Immature natural killer cell (primary cell): Measurements from ENCODE around the gene TTC12. TPM values are rescaled to one million over a fixed set of nuclear protein-coding genes. Genes with fewer than 3 reads are reported as not detected.

Experiments
- DNase-seq, 3 donors: peaks; one replicate each; pipeline ENCODE4 v3.0.0; 2022; ENCODE audit warnings: mixed read lengths in 1 of 3
- H3K27ac Mint-ChIP-seq, 6 donors: one replicate each; pipeline ENCODE4 v1.8.0; 2020; ENCODE audit warnings: mixed read lengths in 6 of 6, mild to moderate bottlenecking in 5 of 6, inconsistent platforms in 4 of 6, moderate library complexity in 3 of 6
- H3K27me3 Mint-ChIP-seq, 3 donors: one replicate each; pipeline ENCODE4 v1.8.0; 2020 to 2021; ENCODE audit warnings: low read depth in 3 of 3, mild to moderate bottlenecking in 3 of 3, mixed read lengths in 3 of 3, moderate library complexity in 3 of 3, inconsistent platforms in 1 of 3
- H3K36me3 Mint-ChIP-seq, 3 donors: one replicate each; pipeline ENCODE4 v1.8.0; 2020; ENCODE audit warnings: mixed read lengths in 3 of 3, inconsistent platforms in 2 of 3, mild to moderate bottlenecking in 2 of 3
- H3K4me1 Mint-ChIP-seq, 2 donors: one replicate each; pipeline ENCODE4 v1.8.0; 2020; ENCODE audit warnings: inconsistent platforms in 2 of 2, mild to moderate bottlenecking in 2 of 2, mixed read lengths in 2 of 2, moderate library complexity in 1 of 2
- H3K4me3 Mint-ChIP-seq, 5 donors: one replicate each; pipeline ENCODE4 v1.8.0; 2020; ENCODE audit warnings: mild to moderate bottlenecking in 5 of 5, mixed read lengths in 5 of 5, inconsistent platforms in 3 of 5, moderate library complexity in 3 of 5
- H3K9me3 Mint-ChIP-seq, 6 donors: one replicate each; pipeline ENCODE4 v1.8.0; 2020; ENCODE audit warnings: mild to moderate bottlenecking in 6 of 6, mixed read lengths in 6 of 6, inconsistent platforms in 4 of 6, moderate library complexity in 3 of 6
- polyA plus RNA-seq, 3 donors: library from polyadenylated mRNA; unstranded; fragments of 300-500 nt; fragmentation: Illumina TruSeq; gene quantifications; one replicate each; pipeline ENCODE4 v1.2.3, GENCODE V29; 2021

TTC12 gene
- polyA plus RNA-seq = 1 to 10 TPM; 2.6 to 7.7 (median 5.5) TPM

GRCh38 chr11:113314389-113315301, at the start of gene TTC12:
TTC12 (plus strand) TSS chr11:113314583; CDS start chr11:113316258, 1,675 bp downstream.
- Mint-ChIP-seq H3K36me3 (peaks cover 8 to 14% (median 13%) of the 10 kb centered on the region in 3 donors), H3K27ac (peak within 1 kb of the TSS; percentile 80 to 90 (median 88)), H3K4me1 (peaks cover 22% of the 10 kb centered on the region in 2 donors), H3K4me3 (peak within 1 kb of the TSS; percentile 83 to 87 (median 84)), H3K9me3 (no peaks in the 10 kb centered on the region), H3K27me3 (peaks cover 0 to 7% (median 5%) of the 10 kb centered on the region in 3 donors)
- DNase-seq = peak; percentile 93

- DNase-seq = no peak
- Mint-ChIP-seq H3K36me3 (peaks cover 18 to 41% (median 28%) of the 10 kb centered on the region in 3 donors), H3K9me3 (no peaks in the 10 kb centered on the region), H3K4me1 (peaks cover 20 to 27% of the 10 kb centered on the region in 2 donors), H3K27me3 (peaks cover 0 to 5% (median 0%) of the 10 kb centered on the region in 3 donors), H3K27ac (peak overlapping the region in 1 of 6 donors; percentile 16), H3K4me3 (no peak overlapping the region)
Observed at GRCh38 chr11:113265362-113265761, 49.0 kb upstream of the TTC12 start.

GRCh38 chr11:113267493-113267892, 46.9 kb upstream of the TTC12 start:
- Mint-ChIP-seq H3K9me3 (no peaks in the 10 kb centered on the region), H3K27me3 (peaks cover 0 to 4% (median 2%) of the 10 kb centered on the region in 3 donors), H3K27ac (peak overlapping the region in 2 of 6 donors; percentile 3 to 25), H3K4me1 (peaks cover 4 to 5% of the 10 kb centered on the region in 2 donors), H3K36me3 (peaks cover 3 to 28% (median 25%) of the 10 kb centered on the region in 3 donors), H3K4me3 (no peak overlapping the region)
- DNase-seq = no peak

GRCh38 chr11:113269096-113269495, 45.3 kb upstream of the TTC12 start:
- peaks cover 1 to 2% (median 2%) of the 10 kb centered on the region in 3 donors for H3K27me3 Mint-ChIP-seq
- DNase-seq = no peak
- no peaks in the 10 kb centered on the region for H3K9me3 Mint-ChIP-seq
- H3K27ac Mint-ChIP-seq = peak overlapping the region in 2 of 6 donors; percentile 34 to 80
- no peaks in the 10 kb centered on the region for H3K4me1 Mint-ChIP-seq
- H3K4me3 Mint-ChIP-seq = no peak overlapping the region
- peaks cover 4 to 21% (median 19%) of the 10 kb centered on the region in 3 donors for H3K36me3 Mint-ChIP-seq

GRCh38 chr11:113269636-113270035, 44.7 kb upstream of the TTC12 start:
- H3K36me3 Mint-ChIP-seq = peaks cover 4 to 21% (median 17%) of the 10 kb centered on the region in 3 donors
- H3K4me3 Mint-ChIP-seq = no peak overlapping the region
- H3K9me3 Mint-ChIP-seq = no peaks in the 10 kb centered on the region
- DNase-seq = no peak
- H3K27ac Mint-ChIP-seq = peak overlapping the region in 1 of 6 donors; percentile 80
- H3K4me1 Mint-ChIP-seq = no peaks in the 10 kb centered on the region
- peaks cover 1 to 2% (median 2%) of the 10 kb centered on the region in 3 donors for H3K27me3 Mint-ChIP-seq

- Mint-ChIP-seq H3K4me1 (no peaks in the 10 kb centered on the region), H3K27me3 (peaks cover 1 to 3% (median 2%) of the 10 kb centered on the region in 3 donors), H3K4me3 (no peak overlapping the region), H3K9me3 (no peaks in the 10 kb centered on the region), H3K27ac (no peak overlapping the region), H3K36me3 (peaks cover 4 to 22% (median 17%) of the 10 kb centered on the region in 3 donors)
- DNase-seq = no peak
Observed at GRCh38 chr11:113270080-113270479, 44.3 kb upstream of the TTC12 start.

- Mint-ChIP-seq H3K4me3 (no peak overlapping the region), H3K27ac (no peak overlapping the region), H3K27me3 (peaks cover 1 to 4% (median 2%) of the 10 kb centered on the region in 3 donors), H3K36me3 (peaks cover 13 to 35% (median 28%) of the 10 kb centered on the region in 3 donors), H3K9me3 (no peaks in the 10 kb centered on the region), H3K4me1 (no peaks in the 10 kb centered on the region)
- no peak for DNase-seq
Observed at GRCh38 chr11:113271551-113272245, 42.7 kb upstream of the TTC12 start.

GRCh38 chr11:113272281-113272680, 42.1 kb upstream of the TTC12 start:
- H3K4me1 Mint-ChIP-seq = no peaks in the 10 kb centered on the region
- H3K9me3 Mint-ChIP-seq = no peaks in the 10 kb centered on the region
- no peak for DNase-seq
- peaks cover 13 to 36% (median 27%) of the 10 kb centered on the region in 3 donors for H3K36me3 Mint-ChIP-seq
- H3K27me3 Mint-ChIP-seq = peaks cover 0 to 4% (median 1%) of the 10 kb centered on the region in 3 donors
- H3K27ac Mint-ChIP-seq = peak overlapping the region in 1 of 6 donors; percentile 79
- no peak overlapping the region for H3K4me3 Mint-ChIP-seq

- DNase-seq = no peak
- Mint-ChIP-seq H3K27me3 (peaks cover 0 to 4% (median 1%) of the 10 kb centered on the region in 3 donors), H3K4me3 (no peak overlapping the region), H3K36me3 (peaks cover 13 to 37% (median 27%) of the 10 kb centered on the region in 3 donors), H3K27ac (peak overlapping the region in 3 of 6 donors; percentile 15 to 81 (median 79)), H3K4me1 (no peaks in the 10 kb centered on the region), H3K9me3 (no peaks in the 10 kb centered on the region)
Observed at GRCh38 chr11:113272927-113273615, 41.3 kb upstream of the TTC12 start.

- no peaks in the 10 kb centered on the region for H3K9me3 Mint-ChIP-seq
- no peaks in the 10 kb centered on the region for H3K4me1 Mint-ChIP-seq
- H3K27me3 Mint-ChIP-seq = peaks cover 0 to 4% (median 1%) of the 10 kb centered on the region in 3 donors
- DNase-seq = no peak
- H3K27ac Mint-ChIP-seq = peak overlapping the region in 1 of 6 donors; percentile 53
- peaks cover 13 to 41% (median 27%) of the 10 kb centered on the region in 3 donors for H3K36me3 Mint-ChIP-seq
- H3K4me3 Mint-ChIP-seq = no peak overlapping the region
Observed at GRCh38 chr11:113273720-113274119, 40.7 kb upstream of the TTC12 start.

GRCh38 chr11:113274713-113275582, 39.4 kb upstream of the TTC12 start:
- H3K4me3 Mint-ChIP-seq = no peak overlapping the region
- H3K27ac Mint-ChIP-seq = no peak overlapping the region
- H3K36me3 Mint-ChIP-seq = peaks cover 13 to 45% (median 27%) of the 10 kb centered on the region in 3 donors

GRCh38 chr11:113275602-113276001, 38.8 kb upstream of the TTC12 start:
- Mint-ChIP-seq H3K4me3 (no peak overlapping the region), H3K27me3 (peaks cover 0 to 4% (median 1%) of the 10 kb centered on the region in 3 donors), H3K9me3 (no peaks in the 10 kb centered on the region), H3K27ac (no peak overlapping the region), H3K4me1 (no peaks in the 10 kb centered on the region), H3K36me3 (peaks cover 13 to 45% (median 25%) of the 10 kb centered on the region in 3 donors)
- no peak for DNase-seq

More at GRCh38 chr11:113274713-113275582, 39.4 kb upstream of the TTC12 start:
- peaks cover 0 to 4% (median 1%) of the 10 kb centered on the region in 3 donors for H3K27me3 Mint-ChIP-seq
- H3K4me1 Mint-ChIP-seq = no peaks in the 10 kb centered on the region
- H3K9me3 Mint-ChIP-seq = no peaks in the 10 kb centered on the region
- DNase-seq = no peak
